ENCODE results near the gene TCTN1. TPM values are rescaled to one million over a fixed set of nuclear protein-coding genes. Genes with fewer than 3 reads are reported as not detected.

Gene TCTN1
- total and polyA plus RNA-seq, 2 of the 4 experiments (the other 2 are of a cell fraction) = 11.7 to 18.8 TPM

DNA sequence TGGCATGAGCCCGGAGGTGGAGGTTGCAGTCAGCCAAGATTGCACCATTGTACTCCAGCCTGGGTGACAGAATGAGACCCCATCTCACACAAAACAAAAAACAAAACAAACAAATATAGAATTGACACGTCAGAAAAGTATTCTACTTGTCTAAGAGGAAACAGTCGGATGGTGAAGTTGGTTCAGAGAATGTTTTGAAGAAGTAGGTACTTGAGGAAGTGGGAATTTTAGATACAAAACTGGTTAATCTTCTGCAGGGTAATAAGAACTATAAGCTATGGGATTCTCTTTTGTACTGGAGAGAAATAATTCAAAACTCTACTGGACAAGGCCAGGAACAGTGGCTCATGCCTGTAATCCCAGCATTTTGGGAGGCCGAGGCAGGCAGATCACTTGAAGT is 14.6 kb upstream of the TCTN1 start:
- in situ Hi-C loops (cut with MboI; ENCODE audit: low sequenced_read_pairs) = loop anchor here (5.0 kb wide), 1 partner anchor 87 kb away; no protein-coding TSS in a partner anchor
- Histone ChIP-seq H2BK20ac (ENCODE audit: low read depth, low read length) (no peak overlapping the region), H3K14ac (replicated peaks; ENCODE audit: low read depth, low read length) (no peak overlapping the region), H4K5ac (ENCODE audit: low read depth, low read length) (no peak overlapping the region), H3K4me2 (ENCODE audit: low read depth, low read length) (no peak overlapping the region), H2AFZ (replicated peaks; ENCODE audit: low read length, poor library complexity) (no peak overlapping the region), H3K9me1 (ENCODE audit: insufficient read depth, low read length) (no peaks in the 10 kb centered on the region), H2AK9ac (replicated peaks; ENCODE audit: low read depth, low read length, poor library complexity) (no peak overlapping the region), H2BK5ac (ENCODE audit: low read depth, low read length, poor library complexity, severe bottlenecking) (no peak overlapping the region), H3K9me3 (ENCODE audit: control insufficient read depth, insufficient read depth, low read length) (no peaks in the 10 kb centered on the region), H3K79me1 (ENCODE audit: low read depth in 1 of 2, low read length in 2 of 2) (no peaks in the 10 kb centered on the region), H3K18ac (ENCODE audit: low read depth, low read length) (no peak overlapping the region), H2BK15ac (ENCODE audit: low read depth, low read length) (no peak overlapping the region), H4K8ac (ENCODE audit: low read depth in 2 of 2, low read length in 2 of 2) (no peak overlapping the region), H3K9ac (ENCODE audit: low read depth, low read length) (no peak overlapping the region), H3K36me3 (ENCODE audit: control insufficient read depth, insufficient read depth, low read length) (no peaks in the 10 kb centered on the region), H3K23ac (ENCODE audit: low read depth, low read length) (no peak overlapping the region), H3K4me1 (ENCODE audit: control insufficient read depth, insufficient read depth, low read length) (no peaks in the 10 kb centered on the region), H3K4ac (ENCODE audit: low read depth, low read length) (no peak overlapping the region), H4K91ac (ENCODE audit: insufficient read depth, low read depth, low read length) (no peak overlapping the region), H2AK5ac (ENCODE audit: low read depth, low read length) (no peak overlapping the region), H3K27me3 (ENCODE audit: control insufficient read depth, insufficient read depth, low read length) (no peaks in the 10 kb centered on the region), H3K27ac (ENCODE audit: insufficient read depth, low read length) (no peak overlapping the region), H2BK120ac (ENCODE audit: low read depth, low read length) (no peak overlapping the region), H4K20me1 (ENCODE audit: insufficient read depth, low read length) (no peaks in the 10 kb centered on the region), H3K56ac (ENCODE audit: extremely low read depth, insufficient read depth, low read length) (no peak overlapping the region), H3K4me3 (ENCODE audit: insufficient read depth, low read depth, low read length) (no peak overlapping the region)
- WGBS, 2 experiments (ENCODE audit: extremely low coverage in 2 of 2, insufficient read length in 1 of 2) = 100% methylated on average over 1 of the region's 4 CpGs; no CpG with 5 or more reads in 1 of the 2 experiments
- DNase-seq (no peak), ATAC-seq (ENCODE audit: low read depth) (no peak)
- dilution Hi-C loops (cut with HindIII; ENCODE audit: low sequenced_read_pairs, unreplicated experiment) = no loop called here
- ChIA-PET CTCF (no interaction called here), POLR2A (ENCODE audit: unreplicated experiment) (no interaction called here)
- BruUV-seq (replicated peaks) = no TSS peak
- intact Hi-C loops (cut with micrococcal nuclease) = no loop called here
- TF ChIP-seq MAZ (IDR thresholded peaks at IDR 0.05; ENCODE audit: borderline replicate concordance, low read depth, low read length) = no peak

Data from IMR-90 (cell line).